GM12864 (cell line): ENCODE results near the gene ZIC4.

Source experiments
- DNase-seq: peaks from one replicate; pipeline ENCODE4 v3.0.0-alpha.2; 2011; ENCODE audit warnings: low read depth
- H3K4me3 ChIP-seq: 2 replicates; pipeline ENCODE4 v1.5.1; 2011; ENCODE audit warnings: mild to moderate bottlenecking, low read depth, low read length, control low read depth
- TF ChIP-seq, protein P1 (sequence below): IDR thresholded peaks from 2 replicates; pipeline ENCODE4 v1.5.1; 2011; ENCODE audit warnings: low read depth, mild to moderate bottlenecking, moderate library complexity, low read length, control low read depth, inconsistent platforms; ENCODE audit errors: missing control alignments

ZIC4 gene

DNA sequence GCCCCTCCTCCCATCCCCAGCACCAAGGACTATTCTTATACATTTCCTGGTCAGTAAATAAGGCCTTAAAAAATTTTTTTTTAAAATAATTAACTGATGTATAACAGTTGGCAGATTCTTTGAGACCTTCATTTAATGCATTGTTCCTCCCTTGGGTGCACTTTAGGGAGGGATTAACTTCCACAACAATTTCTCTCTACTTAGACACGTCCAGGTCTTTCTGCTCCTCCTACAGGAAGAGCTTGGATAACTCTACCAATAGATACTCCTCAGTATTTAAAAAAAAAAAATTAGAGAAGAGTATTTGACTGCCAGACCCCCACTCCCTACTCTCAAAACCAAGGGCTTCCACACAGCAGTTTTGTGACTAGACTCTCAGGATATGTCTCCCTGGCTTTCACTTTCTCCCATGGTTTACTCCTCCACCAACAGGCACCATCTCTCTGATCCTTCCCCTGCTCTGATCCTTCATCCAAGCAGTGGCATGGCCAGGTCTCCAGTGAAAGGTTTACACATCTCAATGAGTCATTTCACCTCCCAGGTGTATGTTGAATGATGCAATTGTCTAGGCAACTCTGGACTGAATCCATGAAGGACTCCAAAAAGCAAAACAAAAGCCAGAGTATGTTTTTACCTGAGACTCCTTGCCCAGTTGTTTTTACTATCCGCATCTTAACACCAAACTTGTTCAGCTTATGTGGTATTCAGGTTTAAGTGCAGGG is 7.4 kb downstream of the ZIC4 start:
- DNase-seq = no peak
- H3K4me3 ChIP-seq = no peak overlapping the region
- TF ChIP-seq, protein P1, sequence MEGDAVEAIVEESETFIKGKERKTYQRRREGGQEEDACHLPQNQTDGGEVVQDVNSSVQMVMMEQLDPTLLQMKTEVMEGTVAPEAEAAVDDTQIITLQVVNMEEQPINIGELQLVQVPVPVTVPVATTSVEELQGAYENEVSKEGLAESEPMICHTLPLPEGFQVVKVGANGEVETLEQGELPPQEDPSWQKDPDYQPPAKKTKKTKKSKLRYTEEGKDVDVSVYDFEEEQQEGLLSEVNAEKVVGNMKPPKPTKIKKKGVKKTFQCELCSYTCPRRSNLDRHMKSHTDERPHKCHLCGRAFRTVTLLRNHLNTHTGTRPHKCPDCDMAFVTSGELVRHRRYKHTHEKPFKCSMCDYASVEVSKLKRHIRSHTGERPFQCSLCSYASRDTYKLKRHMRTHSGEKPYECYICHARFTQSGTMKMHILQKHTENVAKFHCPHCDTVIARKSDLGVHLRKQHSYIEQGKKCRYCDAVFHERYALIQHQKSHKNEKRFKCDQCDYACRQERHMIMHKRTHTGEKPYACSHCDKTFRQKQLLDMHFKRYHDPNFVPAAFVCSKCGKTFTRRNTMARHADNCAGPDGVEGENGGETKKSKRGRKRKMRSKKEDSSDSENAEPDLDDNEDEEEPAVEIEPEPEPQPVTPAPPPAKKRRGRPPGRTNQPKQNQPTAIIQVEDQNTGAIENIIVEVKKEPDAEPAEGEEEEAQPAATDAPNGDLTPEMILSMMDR = no peak

- no peak overlapping the region for H3K4me3 ChIP-seq
- DNase-seq = no peak
- TF ChIP-seq, protein P1 = no peak
Measured at GRCh38 chr3:147397875-147398812, 8.2 kb downstream of the ZIC4 start.

GRCh38 chr3:147397155-147397874 is 9.0 kb downstream of the ZIC4 start:
- TF ChIP-seq, protein P1 = no peak
- no peak overlapping the region for H3K4me3 ChIP-seq
- no peak for DNase-seq

DNA sequence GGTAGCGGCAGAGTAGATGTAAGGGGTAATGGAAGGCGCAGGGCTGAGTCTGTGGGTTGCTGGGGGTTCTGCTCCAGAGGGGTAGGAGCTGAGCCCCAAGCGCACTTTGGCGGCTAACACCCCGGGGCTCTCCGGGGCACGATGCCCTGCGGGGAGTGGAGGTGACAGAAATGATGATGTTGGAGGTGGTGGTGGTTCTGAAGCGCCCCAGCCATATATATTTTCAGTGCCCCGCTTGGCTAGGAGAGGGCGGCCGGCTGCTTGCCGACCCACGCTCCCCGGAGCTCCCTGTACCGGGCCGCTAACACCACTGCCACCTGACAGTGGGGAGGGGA is 9.7 kb downstream of the ZIC4 start:
- H3K4me3 ChIP-seq = no peak overlapping the region
- DNase-seq = no peak
- TF ChIP-seq, protein P1 = no peak

GRCh38 chr3:147395899-147396711 is 10.2 kb downstream of the ZIC4 start:
- TF ChIP-seq, protein P1 = no peak
- H3K4me3 ChIP-seq = no peak overlapping the region
- no peak for DNase-seq

DNA sequence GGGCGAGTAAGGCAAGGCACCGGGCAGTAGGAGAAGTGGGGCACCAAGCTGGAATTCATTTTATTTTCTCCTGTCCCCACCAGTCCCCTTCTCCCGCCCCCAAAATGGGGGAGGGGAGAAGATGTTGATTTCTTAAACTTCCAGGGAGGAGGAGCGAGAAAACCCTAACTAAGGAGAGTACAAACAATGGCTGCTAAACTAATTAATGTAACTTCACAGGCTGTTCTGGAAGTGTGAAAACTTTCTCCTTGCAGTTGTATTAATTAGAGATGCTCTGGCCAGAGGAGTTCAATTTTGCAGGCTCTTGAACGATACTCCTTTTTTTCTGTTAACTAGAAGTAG is 11.5 kb downstream of the ZIC4 start:
- H3K4me3 ChIP-seq = no peak overlapping the region
- no peak for DNase-seq
- TF ChIP-seq, protein P1 = no peak
